GM18508 (cell line): ENCODE data around the gene ABRACL.
"Not testable (repeated sequence)": the region's sequence is repeated elsewhere in the genome, so short reads cannot be mapped to it uniquely, and the experiment has no call there.

Experiments used
- ATAC-seq: cut with Tn5 transposase; IDR thresholded peaks from one replicate; pipeline ENCODE4 v1.9.1; 2021; ENCODE audit warnings: moderate number of reproducible peaks; ENCODE audit not compliant: insufficient read depth, unreplicated experiment

The ABRACL gene, protein sequence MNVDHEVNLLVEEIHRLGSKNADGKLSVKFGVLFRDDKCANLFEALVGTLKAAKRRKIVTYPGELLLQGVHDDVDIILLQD

DNA sequence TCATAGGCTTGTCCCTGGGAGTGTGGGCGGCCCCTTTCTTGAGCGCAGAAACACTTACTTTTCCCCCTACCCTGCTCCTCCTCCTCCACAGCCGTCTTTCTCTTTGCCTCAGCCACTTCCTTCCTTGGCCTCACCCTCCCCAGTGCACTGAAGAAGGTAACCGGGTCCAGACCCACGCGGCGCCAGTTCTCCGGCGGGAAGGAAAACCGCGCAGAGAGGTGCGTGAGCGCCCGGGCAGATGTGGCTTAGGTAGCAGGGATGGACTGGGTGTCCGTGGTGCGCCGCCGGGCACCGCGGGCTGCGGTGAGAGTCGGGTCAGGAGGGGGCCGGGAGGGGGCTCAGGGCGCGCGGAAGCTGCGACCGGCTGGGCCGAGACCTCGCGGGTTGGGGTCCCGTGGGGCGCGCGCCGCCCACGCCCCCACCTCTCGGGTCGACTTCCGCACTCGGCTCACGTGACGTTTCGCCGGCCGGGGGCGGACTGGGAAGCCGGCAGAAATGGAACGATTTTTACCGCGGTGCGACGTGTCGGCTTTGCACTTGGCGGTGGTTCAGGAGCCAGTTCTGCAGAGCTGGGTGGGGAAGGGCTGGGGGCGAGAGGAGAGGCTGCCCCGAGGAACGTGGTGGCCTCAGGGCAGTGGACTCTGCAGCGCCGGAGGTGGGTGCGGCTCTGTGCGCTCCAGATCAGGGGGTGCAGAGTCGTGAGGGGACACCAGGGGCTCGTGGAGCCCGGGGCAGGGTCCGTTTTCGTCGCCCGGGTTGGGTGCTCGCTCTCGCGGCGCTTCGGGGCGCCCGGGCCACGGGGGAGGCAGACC, at the start of gene ABRACL:
ABRACL (plus strand) TSS at position 88 of the 812 bp plus-strand sequence. CDS start 5,416 bp downstream, outside the sequence.
- peak; percentile 11 for ATAC-seq

DNA sequence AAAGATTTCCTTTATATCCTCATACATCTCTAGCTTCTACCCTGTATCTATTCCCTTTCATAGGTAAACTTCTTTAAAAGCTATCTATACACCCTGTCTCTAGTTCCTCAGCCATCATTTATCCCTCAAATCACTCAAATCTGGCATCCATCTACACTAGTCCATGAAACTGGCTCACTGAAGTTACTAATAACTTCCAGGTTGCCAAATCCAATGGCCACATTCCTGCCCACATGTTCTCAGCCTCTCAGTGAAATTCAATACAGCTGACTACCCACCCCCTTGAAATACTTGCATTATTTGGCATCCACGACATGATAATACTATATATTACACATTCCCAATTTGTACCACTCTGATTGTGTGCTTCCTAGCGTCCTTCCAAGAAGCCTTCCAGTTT, 49.2 kb upstream of the ABRACL start:
- no peak for ATAC-seq

DNA sequence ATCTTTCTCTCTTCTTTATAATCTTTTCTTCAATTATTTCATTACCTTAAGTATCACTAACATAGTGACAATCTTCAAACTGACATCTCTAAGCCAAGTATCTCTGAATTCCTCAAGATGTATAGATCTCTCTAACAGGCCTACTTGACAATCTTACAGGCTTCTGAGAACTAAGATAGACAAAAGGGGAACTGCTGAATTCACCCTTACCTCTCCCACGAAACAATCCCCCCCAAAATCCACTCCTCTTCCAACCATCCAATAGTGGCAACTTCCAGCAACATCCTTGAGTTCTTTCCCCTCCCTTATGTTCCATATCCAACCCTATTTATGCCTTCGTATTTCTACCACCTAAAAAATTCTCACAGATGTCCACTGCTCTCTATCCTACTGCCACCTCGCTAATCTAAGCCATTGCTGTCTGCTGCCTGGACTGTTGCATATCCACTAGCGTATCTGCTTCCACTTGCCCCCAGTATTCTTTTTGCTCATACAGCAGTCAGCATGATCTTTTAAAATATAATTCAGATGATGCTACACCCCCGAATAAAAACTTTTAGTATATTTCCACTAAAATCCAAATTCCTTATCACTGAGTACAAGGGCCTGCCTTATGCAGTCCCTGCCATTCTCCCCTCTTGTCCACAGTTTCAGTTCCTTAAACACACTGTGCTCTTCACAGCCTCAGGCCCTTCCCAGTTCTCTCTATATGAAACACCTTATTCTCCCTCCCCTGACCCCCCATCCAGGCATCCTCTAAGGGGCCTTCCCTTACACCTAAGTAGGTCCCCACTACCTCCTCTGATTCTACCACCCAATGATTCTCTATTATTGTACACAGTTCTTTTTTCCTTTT, 48.5 kb upstream of the ABRACL start:
- no peak for ATAC-seq

DNA sequence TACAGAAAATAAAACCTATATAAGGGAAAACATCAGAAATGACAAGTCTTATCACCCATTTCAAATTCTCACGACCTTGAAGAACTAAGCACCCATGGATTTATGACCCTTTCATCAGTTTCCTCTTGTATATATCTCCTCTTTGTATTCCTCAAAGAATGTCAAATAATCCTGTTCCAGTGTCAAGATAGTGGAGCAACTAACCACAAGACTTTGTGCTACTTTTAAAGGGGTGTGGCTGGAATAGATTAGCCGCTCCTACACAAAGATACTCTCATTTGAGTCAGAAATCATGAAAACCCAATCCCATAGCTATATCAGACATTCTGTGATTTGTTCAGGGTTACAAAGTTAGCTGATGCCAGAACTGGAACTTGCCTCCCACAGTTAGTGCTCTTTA, 47.1 kb upstream of the ABRACL start:
- ATAC-seq, result no peak

DNA sequence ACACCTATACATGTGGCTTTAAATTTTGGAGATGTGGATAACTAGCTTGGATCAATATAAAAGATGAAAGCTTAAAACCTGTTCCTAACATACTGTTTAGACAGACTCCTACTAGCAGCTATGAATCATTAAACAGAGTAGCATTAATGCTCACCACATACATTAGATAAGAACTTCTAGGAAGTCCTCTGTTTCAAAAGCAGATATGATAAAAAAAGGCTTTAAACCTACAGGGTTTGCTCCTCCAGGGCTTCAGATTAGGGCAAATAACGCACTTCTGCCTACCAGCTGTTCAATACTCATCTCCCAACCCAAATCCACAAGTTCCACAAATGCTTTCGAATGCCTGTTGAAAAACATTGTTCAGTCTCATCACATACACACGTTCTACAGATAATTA, 42.0 kb upstream of the ABRACL start:
- ATAC-seq, result no peak

DNA sequence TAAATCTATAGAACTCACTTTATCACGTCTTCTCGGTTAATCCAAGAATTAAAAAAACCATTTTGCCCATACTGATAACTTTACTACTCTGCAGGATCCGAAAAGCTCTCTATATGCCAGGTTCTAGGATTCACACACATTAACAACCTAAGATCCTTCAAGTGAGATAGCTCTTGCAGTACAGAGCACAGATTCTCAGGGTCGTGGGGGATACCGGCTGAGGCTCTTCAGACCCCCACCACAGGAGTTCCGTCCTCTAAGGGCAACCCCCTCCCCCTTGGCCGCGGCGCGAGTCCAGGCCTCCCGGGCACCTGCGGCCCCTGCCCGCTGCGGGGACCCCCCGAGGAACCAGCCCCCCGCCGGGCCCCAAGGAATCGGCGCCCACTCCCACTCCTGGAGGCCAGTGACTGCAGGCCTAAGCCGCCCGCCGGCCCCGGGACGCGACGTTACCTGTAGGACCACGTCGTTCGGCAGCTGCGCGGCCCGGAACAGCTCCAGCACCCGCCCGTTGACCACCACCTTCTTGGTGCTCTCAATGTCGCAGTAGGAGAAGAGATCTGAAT, 41.4 kb upstream of the ABRACL start:
- ATAC-seq, result no peak

DNA sequence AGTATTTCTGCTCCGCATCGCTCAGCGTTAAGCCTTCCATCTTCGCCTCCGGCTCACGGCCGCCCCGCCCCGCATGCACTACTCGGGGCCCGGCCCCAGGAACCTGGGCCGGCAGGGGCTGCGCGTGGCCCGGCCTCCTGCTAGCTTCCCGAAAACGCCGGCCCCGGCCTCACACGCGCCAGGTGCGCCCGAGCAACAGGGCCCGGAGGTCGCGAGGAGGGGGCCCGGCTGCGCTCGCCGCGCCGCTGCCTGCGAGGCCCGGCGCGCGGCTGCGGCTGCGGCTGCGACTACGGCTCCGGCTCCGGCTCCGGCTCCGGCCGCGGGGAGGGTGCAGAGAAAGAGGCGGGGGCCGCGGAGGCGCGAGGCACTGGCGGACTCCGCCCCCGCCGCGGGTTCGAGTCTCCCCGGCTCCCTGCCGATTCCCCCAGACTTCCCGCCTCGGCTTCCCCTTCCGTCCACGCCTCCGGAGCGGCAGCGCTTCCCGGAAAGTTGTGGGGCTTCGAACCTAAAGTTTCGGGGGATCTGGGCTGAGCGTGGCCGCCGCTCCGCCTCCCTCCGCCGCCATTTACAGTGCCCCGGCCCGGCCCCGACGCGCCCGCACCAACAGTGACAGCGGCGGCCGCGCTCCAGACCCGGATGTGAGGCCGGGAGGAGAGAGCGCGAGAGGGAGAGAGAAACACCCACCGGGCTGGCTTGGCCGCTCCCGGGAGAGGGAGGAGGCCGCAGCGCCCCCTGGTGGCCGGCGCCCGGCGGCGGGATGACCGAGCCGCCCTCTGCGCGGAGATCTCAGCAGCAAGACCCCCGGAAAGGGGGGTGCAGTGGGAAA, 40.7 kb upstream of the ABRACL start, which contains the start of gene REPS1:
REPS1 (minus strand) TSS at position 611 of the 826 bp plus-strand sequence; CDS start at position 40, 571 bp downstream.
- peak; percentile 69 for ATAC-seq

DNA sequence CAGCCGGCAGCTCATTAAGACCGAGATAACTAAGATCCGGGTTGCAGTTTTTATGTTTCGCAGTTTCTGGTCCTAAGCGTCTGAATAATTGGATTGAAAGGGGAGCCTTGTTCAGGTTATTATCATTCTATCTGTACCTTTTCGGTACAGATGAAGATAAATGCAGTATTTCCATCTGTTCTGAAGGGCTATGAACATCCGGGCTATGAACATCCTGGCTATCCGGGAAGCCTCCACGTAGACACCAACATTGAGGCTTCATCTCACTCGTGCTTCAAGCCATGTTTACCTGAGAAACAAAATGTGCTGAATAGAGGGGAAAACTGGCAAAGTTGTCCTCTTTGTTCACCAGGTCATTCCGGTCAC, 40.1 kb upstream of the ABRACL start:
- peak; percentile 9 for ATAC-seq

DNA sequence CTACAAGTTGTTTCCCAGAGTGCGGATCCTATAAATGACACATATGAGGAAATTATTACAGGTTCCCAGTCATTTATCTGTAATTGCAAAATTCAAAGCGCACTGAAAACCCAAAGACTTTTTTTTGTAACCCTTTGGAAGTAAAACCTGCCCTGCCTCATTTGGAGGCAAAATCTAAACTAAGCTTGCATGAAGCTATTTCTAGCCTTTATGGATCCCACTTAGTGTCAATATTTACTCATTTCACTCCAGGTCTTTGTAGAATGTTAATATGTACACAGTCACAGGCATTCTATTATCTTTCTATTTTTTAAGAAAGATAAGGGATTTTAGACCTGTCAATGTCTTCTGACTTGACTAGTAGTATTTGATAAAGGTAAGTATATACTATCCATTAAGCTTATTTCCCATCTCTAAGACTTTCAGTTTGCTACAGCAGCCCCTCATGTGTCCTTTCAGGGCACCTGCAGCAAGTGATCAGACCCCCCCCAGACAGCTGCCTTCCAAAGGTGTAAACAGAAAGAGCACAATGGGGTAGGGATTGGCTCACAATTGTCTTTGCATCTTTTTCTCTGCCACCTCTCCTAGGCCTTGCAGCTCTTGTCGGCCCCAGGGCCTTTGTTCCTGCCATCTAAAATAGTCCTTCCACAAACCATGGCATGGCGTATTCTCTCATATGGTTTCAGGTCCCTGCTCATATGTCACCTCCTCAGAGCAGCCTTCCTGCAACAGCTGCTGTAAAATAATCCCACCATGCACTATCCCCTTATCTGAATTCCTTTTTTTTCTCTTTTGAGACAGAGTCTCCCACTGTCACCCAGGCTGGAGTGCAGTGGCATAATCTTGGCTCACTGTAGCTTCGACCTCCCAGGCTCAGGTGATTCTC, 39.2 kb upstream of the ABRACL start:
- ATAC-seq, result no peak

DNA sequence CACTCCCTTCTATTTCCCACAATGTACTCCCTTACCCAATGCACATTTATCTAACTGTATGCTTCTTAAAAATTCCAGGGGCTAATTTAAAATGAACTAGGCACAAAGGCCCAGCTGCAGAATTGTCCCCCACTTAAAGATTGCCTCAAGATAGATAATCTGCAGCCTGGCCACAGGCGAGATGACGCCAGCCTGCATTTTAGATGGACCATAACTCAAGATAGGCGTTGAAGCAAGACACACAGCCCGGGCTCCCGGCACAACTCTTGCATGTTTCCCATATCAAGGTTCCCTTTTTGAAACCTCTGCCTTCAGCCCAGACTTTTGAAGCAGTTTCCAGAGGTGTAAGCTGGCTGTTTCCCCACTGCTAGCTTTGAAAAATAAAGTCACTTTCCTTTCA, 37.3 kb upstream of the ABRACL start:
- no peak for ATAC-seq

DNA sequence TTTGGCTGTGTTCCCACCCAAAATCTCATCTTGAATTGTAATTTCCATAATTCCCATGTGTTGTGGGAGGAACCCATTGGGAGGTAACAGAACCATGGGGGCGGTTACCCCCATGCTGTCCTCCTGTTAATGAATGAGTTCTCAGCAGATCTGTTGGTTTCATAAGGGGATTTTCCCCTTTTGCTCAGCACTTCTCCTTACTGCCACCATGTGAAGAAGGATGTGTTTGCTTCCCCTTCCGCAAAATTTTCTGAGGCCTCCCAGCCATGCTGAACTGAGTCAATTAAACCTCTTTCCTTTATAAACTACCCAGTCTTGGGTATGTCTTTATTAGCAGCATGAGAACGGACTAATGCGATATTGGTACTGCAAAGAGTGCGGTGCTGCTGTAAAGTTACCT, 35.6 kb upstream of the ABRACL start:
- not testable (repeated sequence) for ATAC-seq

DNA sequence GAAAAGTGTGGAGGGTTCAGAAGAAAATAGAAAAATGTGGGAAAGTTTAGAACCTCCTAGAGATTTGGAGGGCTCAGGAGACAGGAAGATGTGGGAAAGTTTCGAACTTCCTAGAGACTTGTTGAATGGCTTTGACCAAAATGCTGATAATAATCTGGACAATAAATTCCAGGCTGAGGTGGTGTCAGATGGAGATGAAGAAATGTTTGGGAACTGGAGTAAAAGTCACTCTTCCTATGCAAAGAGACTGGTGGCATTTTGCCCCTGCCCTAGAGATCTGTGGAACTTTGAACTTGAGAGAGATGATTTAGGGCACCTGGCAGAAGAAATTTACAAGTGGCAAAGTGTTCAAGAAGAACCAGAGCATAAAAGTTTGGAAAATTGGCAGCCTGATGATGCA, 35.1 kb upstream of the ABRACL start:
- ATAC-seq, result not testable (repeated sequence)

DNA sequence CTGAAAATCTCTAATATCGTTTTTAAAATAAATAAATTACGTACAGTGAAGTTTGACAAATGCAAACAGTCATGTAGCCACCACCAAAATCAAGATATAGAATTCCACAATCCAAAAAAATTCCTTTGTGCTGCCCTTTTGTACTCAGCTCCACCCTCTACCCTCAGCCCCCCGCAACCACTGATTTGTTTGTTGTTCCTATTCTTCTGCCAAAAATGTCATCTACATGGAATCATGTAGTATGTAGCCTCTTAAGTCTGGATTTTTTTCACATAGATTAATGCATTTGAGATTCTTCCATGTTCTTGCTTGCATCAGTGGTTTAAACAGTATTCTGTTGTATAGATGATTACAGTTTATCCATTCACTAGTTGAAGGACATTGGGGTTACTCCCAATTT, 32.0 kb upstream of the ABRACL start:
- no peak for ATAC-seq

DNA sequence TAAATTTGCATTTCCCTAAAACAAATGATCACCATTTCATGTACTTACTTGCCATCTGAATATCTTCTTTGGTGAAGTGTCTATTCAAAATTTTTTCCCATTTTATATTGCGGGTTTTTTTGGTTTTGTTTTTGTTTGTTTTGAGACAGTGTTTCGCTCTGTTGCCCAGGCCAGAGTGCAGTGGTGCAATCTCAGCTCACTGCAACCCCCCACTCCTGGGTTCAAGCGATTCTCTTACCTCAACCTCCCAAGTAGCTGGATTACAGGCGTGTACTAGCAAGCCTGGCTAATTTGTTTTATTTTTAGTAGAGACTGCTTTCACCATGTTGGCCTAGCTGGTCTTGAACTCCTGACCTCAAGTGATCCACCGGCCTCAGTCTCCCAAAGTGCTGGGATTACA, 31.4 kb upstream of the ABRACL start:
- ATAC-seq, result no peak

DNA sequence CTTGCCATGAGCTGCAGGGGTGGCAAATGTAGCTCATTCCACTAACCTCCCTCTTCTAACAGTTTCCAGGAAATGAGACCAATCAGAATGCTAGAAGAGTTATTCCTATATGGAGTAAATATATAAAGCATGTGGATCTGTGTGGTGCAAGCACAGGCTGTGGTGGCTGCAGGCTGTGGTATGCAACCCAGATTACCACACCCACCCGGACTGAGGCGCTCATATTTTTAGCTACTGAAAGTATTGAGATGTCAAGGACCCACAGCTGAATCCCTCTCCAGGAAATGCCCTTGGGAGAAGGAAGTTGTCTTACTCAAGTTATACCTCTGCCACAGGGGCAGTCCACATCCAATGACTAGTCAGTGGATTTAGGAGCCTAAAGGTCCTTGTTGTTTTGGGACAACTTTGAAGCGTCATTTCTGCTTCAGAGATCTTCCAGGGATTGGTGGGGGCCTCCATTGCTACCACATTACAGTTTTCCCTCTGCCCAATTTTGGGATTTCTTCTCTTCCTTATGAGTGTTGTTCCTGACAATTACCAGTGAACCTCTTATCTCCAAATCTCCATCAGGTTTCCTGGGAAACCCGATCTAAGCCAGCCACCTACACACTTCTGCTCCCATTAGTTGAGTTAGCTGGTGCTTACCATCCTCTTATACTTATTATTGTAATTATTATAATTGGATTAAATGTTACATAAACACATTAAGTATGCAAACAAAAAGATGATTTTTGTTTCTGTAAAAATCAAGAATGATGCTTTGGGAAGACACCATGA, 28.4 kb upstream of the ABRACL start:
- no peak for ATAC-seq

DNA sequence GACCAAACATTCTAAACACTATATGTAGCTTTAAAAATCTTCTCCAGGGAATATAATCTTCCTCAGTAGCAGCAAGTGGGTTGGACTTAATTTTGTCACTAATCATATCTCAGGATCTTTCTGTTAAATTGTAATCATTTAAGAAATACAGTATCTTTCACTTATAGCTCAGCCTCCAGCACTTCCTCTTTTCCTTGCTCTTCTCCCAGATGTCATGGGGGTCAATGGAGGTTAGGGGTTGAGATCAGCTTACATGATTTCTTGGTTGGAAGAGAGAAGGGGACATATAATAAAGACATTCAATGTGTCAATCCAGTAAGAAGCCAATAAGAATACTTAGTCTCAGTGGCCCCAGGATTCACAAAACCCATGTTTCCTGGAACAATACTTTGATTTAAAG, 24.8 kb upstream of the ABRACL start:
- ATAC-seq, result no peak

DNA sequence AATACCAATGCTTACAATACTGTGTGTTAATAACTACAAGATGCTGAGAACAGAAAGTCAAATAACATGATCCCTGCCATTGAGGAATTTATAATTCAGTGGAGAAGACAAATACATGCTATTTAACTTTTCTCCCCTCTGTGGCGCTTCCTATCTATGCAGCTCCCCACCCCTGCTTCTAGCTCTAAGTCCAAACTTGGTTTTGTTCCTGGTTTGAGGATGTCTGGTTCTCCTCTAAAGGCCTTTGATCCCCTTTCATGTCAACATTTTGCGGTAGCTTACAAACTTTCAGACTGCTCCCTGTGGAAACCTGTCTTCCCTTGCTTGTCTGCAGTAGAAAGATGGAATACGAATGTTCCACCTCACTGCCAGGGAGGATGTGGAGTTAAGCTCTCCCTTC, 22.1 kb upstream of the ABRACL start:
- ATAC-seq, result no peak

DNA sequence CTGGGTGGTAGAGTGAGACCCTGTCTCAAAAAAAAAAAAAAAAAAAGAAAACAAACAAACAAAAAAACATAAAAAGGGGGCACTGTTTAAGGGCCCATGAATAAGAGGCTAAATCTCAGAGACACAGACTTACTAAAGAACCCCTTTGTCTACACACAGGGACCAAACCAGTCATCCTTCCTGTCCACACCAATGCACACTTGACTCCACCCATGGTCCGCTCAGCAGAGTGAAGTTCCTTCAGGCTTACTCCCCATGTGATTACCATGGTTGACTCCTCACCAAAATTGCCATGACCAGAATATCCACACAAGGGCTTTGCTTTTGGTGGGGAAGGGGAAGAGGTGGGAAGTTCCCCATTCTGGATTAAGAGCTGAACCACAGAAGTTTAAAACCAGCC, 21.1 kb upstream of the ABRACL start:
- ATAC-seq, result no peak
